Liver (tissue), 9 donors: ENCODE results near the gene TBX5. TPM values are rescaled to one million over a fixed set of nuclear protein-coding genes. Genes with fewer than 3 reads are reported as not detected.

Experiments
- DNase-seq: peaks from one replicate; pipeline ENCODE4 v3.0.0-alpha.2; 2017; ENCODE audit warnings: low spot score
- H3K27ac ChIP-seq, 2 donors: one replicate each; pipeline ENCODE4 v1.7.0; 2013; ENCODE audit warnings: inconsistent platforms in 2 of 2, low read length in 2 of 2, control low read depth in 1 of 2, low read depth in 1 of 2, mild to moderate bottlenecking in 1 of 2
- H3K27me3 ChIP-seq, 4 donors: one replicate each; pipeline versions ENCODE4 v1.6.1 to v1.7.0; 2013; ENCODE audit warnings: low read length in 3 of 4, inconsistent platforms in 1 of 4, mild to moderate bottlenecking in 1 of 4, moderate library complexity in 1 of 4; ENCODE audit not compliant: control insufficient read depth in 4 of 4, insufficient read depth in 4 of 4
- H3K36me3 ChIP-seq, 4 donors: one replicate each; pipeline versions ENCODE4 v1.6.1 to v1.7.0; 2013; ENCODE audit warnings: low read length in 3 of 4, mild to moderate bottlenecking in 3 of 4, low read depth in 1 of 4, moderate library complexity in 1 of 4; ENCODE audit not compliant: control insufficient read depth in 4 of 4, insufficient read depth in 3 of 4
- H3K4me1 ChIP-seq, 4 donors: one replicate each; pipeline versions ENCODE4 v1.6.1 to v1.7.0; 2013; ENCODE audit warnings: low read length in 3 of 4, mild to moderate bottlenecking in 3 of 4, moderate library complexity in 1 of 4; ENCODE audit not compliant: control insufficient read depth in 4 of 4, insufficient read depth in 4 of 4
- H3K4me3 ChIP-seq, 3 donors: one replicate each; pipeline versions ENCODE4 v1.6.1 to v1.7.0; 2013; ENCODE audit warnings: low read length in 3 of 3, control low read depth in 1 of 3, low read depth in 1 of 3, mild to moderate bottlenecking in 1 of 3
- H3K9ac ChIP-seq, 2 donors: one replicate each; pipeline ENCODE4 v1.7.0; 2013; ENCODE audit warnings: low read length in 2 of 2, mild to moderate bottlenecking in 2 of 2, moderate library complexity in 2 of 2, control low read depth in 1 of 2, low read depth in 1 of 2
- H3K9me3 ChIP-seq, 4 donors: one replicate each; pipeline versions ENCODE4 v1.6.1 to v1.7.0; 2013; ENCODE audit warnings: low read length in 3 of 4; ENCODE audit not compliant: control insufficient read depth in 4 of 4
- ATF3 ChIP-seq: IDR thresholded peaks from 2 replicates; pipeline ENCODE4 v1.6.1; 2016; ENCODE audit warnings: antibody characterized with exemption
- CTCF ChIP-seq: fragments of 150-350 bp; IDR thresholded peaks from 2 replicates; pipeline ENCODE4 v1.5.1; 2017; ENCODE audit warnings: improper control_type of control experiment, low read depth, low read length; ENCODE audit not compliant: missing input control
- EGR1 ChIP-seq, 2 donors: IDR thresholded peaks; 2 replicates each; pipeline ENCODE4 v1.6.1; 2016 to 2018; ENCODE audit warnings: antibody characterized with exemption in 2 of 2, low read depth in 2 of 2
- FOXA1 ChIP-seq: IDR thresholded peaks from 2 replicates; pipeline ENCODE4 v1.6.1; 2016; ENCODE audit warnings: antibody characterized with exemption
- FOXA2 ChIP-seq: IDR thresholded peaks from 2 replicates; pipeline ENCODE4 v1.6.1; 2016; ENCODE audit warnings: antibody characterized with exemption
- GABPA ChIP-seq, 2 donors: IDR thresholded peaks in 1 of 2; conservative IDR thresholded peaks in 1 of 2; 2 replicates each; pipeline ENCODE4 v1.6.1; 2016; ENCODE audit warnings: antibody characterized with exemption in 2 of 2, mild to moderate bottlenecking in 1 of 2, moderate library complexity in 1 of 2
- HNF4A ChIP-seq, 2 donors: conservative IDR thresholded peaks; 2 replicates each; pipeline ENCODE4 v1.6.1; 2016; ENCODE audit warnings: antibody characterized with exemption in 2 of 2, mild to moderate bottlenecking in 2 of 2
- HNF4G ChIP-seq: IDR thresholded peaks from 2 replicates; pipeline ENCODE4 v1.6.1; 2016; ENCODE audit warnings: antibody characterized with exemption
- JUND ChIP-seq, 2 donors: IDR thresholded peaks; 2 replicates each; pipeline ENCODE4 v1.6.1; 2016; ENCODE audit warnings: antibody characterized with exemption in 2 of 2
- MAX ChIP-seq: IDR thresholded peaks from 2 replicates; pipeline ENCODE4 v1.6.1; 2016; ENCODE audit warnings: antibody characterized with exemption
- NR2F2 ChIP-seq: IDR thresholded peaks from 2 replicates; pipeline ENCODE4 v1.6.1; 2016; ENCODE audit warnings: antibody characterized with exemption
- RAD21 ChIP-seq, 2 donors: IDR thresholded peaks; 2 replicates each; pipeline ENCODE4 v1.6.1; 2016; ENCODE audit warnings: antibody characterized with exemption in 2 of 2, mild to moderate bottlenecking in 2 of 2
- REST ChIP-seq: IDR thresholded peaks from 2 replicates; pipeline ENCODE4 v1.6.1; 2016; ENCODE audit warnings: antibody characterized with exemption, mild to moderate bottlenecking
- RXRA ChIP-seq, 2 donors: IDR thresholded peaks; 2 replicates each; pipeline ENCODE4 v1.6.1; 2017 to 2018; ENCODE audit warnings: antibody characterized with exemption in 2 of 2, mild to moderate bottlenecking in 1 of 2
- SP1 ChIP-seq: IDR thresholded peaks from 2 replicates; pipeline ENCODE4 v1.6.1; 2018; ENCODE audit warnings: antibody characterized with exemption, mild to moderate bottlenecking
- TAF1 ChIP-seq: conservative IDR thresholded peaks from 2 replicates; pipeline ENCODE4 v1.6.1; 2016; ENCODE audit warnings: antibody characterized with exemption, mild to moderate bottlenecking
- YY1 ChIP-seq: IDR thresholded peaks from 2 replicates; pipeline ENCODE4 v1.6.1; 2016; ENCODE audit warnings: antibody characterized with exemption, mild to moderate bottlenecking
- ZBTB33 ChIP-seq: IDR thresholded peaks from 2 replicates; pipeline ENCODE4 v1.6.1; 2016; ENCODE audit warnings: antibody characterized with exemption
- WGBS: extraction: QIAGEN DNeasy Blood & Tissue Kit; methylation state at CpG from one replicate; pipeline ENCODE4 v1.1.7; 2013; 5-methylcytosine and 5-hydroxymethylcytosine counted together
- polyA plus RNA-seq, 2 donors: library from polyadenylated mRNA; stranded (reverse) in 1 of 2; unstranded in 1 of 2; fragments of 200-250 nt in 1 of 2; fragments of >200 nt in 1 of 2; fragmentation: Nextera tagmentation in 1 of 2; extraction: Ambion mirVana in 1 of 2; gene quantifications; one replicate each; pipeline versions ENCODE4 v1.2.1 to v1.2.3, GENCODE V29; 2013 to 2015
- total RNA-seq, 2 donors: library from RNA; depleted of rRNA; stranded (reverse); fragments of >200 nt; gene quantifications; one replicate each; pipeline ENCODE4 v1.2.3, GENCODE V29; 2014
- donor health status: healthy.
- donor health status: healthy.
- donor health status: healthy.
- donor health status: healthy.
- donor health status: healthy.

TBX5 gene
- total and polyA plus RNA-seq, 4 donors: 0.03 TPM; not detected in 3

GRCh38 chr12:114438635-114439256, 32.8 kb upstream of the TBX5 start:
- TF ChIP-seq FOXA2: no peak
- TF ChIP-seq RAD21 (IDR thresholded peaks at IDR 0.05): no peak
- TF ChIP-seq ATF3: no peak
- no peak for TF ChIP-seq EGR1 (IDR thresholded peaks at IDR 0.05; ENCODE audit: low read depth in 2 of 2)
- no peak overlapping the region for H3K27ac ChIP-seq
- H3K4me1 ChIP-seq: peaks cover 0 to 3% (median 0%) of the 10 kb centered on the region in 4 donors
- H3K9me3 ChIP-seq: peaks cover 0 to 8% (median 1%) of the 10 kb centered on the region in 4 donors
- no peak overlapping the region for H3K4me3 ChIP-seq
- 4% methylated on average over 8 of the region's 8 CpGs for WGBS
- no peak overlapping the region for H3K9ac ChIP-seq
- H3K27me3 ChIP-seq: peaks cover 2 to 34% (median 16%) of the 10 kb centered on the region in 4 donors
- no peak for DNase-seq
- no peaks in the 10 kb centered on the region for H3K36me3 ChIP-seq

GRCh38 chr12:114434341-114434740, 28.4 kb upstream of the TBX5 start:
- Histone ChIP-seq H3K4me1 (no peaks in the 10 kb centered on the region), H3K36me3 (no peaks in the 10 kb centered on the region), H3K27me3 (peaks cover 2 to 14% (median 6%) of the 10 kb centered on the region in 4 donors), H3K9ac (no peak overlapping the region), H3K4me3 (no peak overlapping the region), H3K9me3 (peaks cover 0 to 8% (median 1%) of the 10 kb centered on the region in 4 donors), H3K27ac (no peak overlapping the region)
- no peak for TF ChIP-seq EGR1 (IDR thresholded peaks at IDR 0.05; ENCODE audit: low read depth in 2 of 2)
- TF ChIP-seq TAF1: no peak
- TF ChIP-seq FOXA1: no peak
- TF ChIP-seq JUND (IDR thresholded peaks at IDR 0.05): no peak
- no peak for TF ChIP-seq CTCF
- TF ChIP-seq HNF4G: no peak
- TF ChIP-seq NR2F2: no peak
- no peak for TF ChIP-seq ZBTB33
- no peak for TF ChIP-seq RXRA (IDR thresholded peaks at IDR 0.05)
- no peak for TF ChIP-seq SP1
- TF ChIP-seq FOXA2: no peak
- no peak for TF ChIP-seq RAD21 (IDR thresholded peaks at IDR 0.05)
- TF ChIP-seq YY1: no peak
- no peak for TF ChIP-seq GABPA (IDR thresholded peaks at IDR 0.05 in 1 of 2, conservative IDR thresholded peaks at IDR 0.05 in 1 of 2)
- no peak for TF ChIP-seq HNF4A (conservative IDR thresholded peaks at IDR 0.05)
- TF ChIP-seq MAX: no peak
- TF ChIP-seq REST: no peak
- DNase-seq: no peak
- WGBS: 60% methylated on average over 3 of the region's 3 CpGs
